GM23338 (cell line): Measurements from ENCODE around the gene ATP10B. TPM values are rescaled to one million over a fixed set of nuclear protein-coding genes. Genes with fewer than 3 reads are reported as not detected.

ENCODE experiments used
- ATAC-seq: fragments of 200-7000 bp; cut with Tn5 transposase; 3 replicates; pipeline ENCODE4 v1.9.1; 2020
- DNase-seq: peaks from one replicate; pipeline ENCODE4 v3.0.0-alpha.2; 2015; ENCODE audit warnings: low spot score
- H2AFZ ChIP-seq: fragments of 200-600 bp; sonication (generic); 2 replicates; pipeline ENCODE4 v1.8.0; 2016; ENCODE audit warnings: antibody characterized with exemption, mild to moderate bottlenecking, moderate library complexity
- H3F3A ChIP-seq: fragments of 200-600 bp; sonication (generic); replicated peaks from 2 replicates; pipeline ENCODE4 v1.8.0; 2017; ENCODE audit warnings: antibody characterized with exemption, mixed run types, low read depth
- H3K27ac ChIP-seq: fragments of 200-600 bp; sonication (generic); 2 replicates; pipeline ENCODE4 v1.6.1; 2016; ENCODE audit warnings: low read depth
- H3K27me3 ChIP-seq: fragments of 200-600 bp; sonication (generic); 2 replicates; pipeline ENCODE4 v1.8.0; 2016; ENCODE audit warnings: mild to moderate bottlenecking, mixed run types, moderate library complexity; ENCODE audit not compliant: insufficient read depth
- H3K36me3 ChIP-seq: fragments of 200-600 bp; sonication (generic); 2 replicates; pipeline ENCODE4 v1.8.0; 2016; ENCODE audit warnings: mild to moderate bottlenecking; ENCODE audit not compliant: insufficient read depth
- H3K4me1 ChIP-seq: fragments of 200-600 bp; sonication (generic); 2 replicates; pipeline ENCODE4 v1.8.0; 2016; ENCODE audit warnings: mild to moderate bottlenecking, moderate library complexity; ENCODE audit not compliant: insufficient read depth
- H3K4me2 ChIP-seq: fragments of 200-600 bp; sonication (generic); 2 replicates; pipeline ENCODE4 v1.7.1; 2017; ENCODE audit warnings: mixed run types
- H3K4me3 ChIP-seq: fragments of 200-600 bp; sonication (generic); 2 replicates; pipeline ENCODE4 v1.6.1; 2016; ENCODE audit warnings: mixed run types
- H3K79me2 ChIP-seq: fragments of 200-600 bp; sonication (generic); replicated peaks from 2 replicates; pipeline ENCODE4 v1.8.0; 2017; ENCODE audit warnings: mild to moderate bottlenecking; ENCODE audit not compliant: insufficient read depth
- H3K9me2 ChIP-seq: fragments of 200-600 bp; sonication (generic); 2 replicates; pipeline ENCODE4 v1.8.0; 2017; ENCODE audit not compliant: insufficient read depth
- H4K20me1 ChIP-seq: fragments of 200-600 bp; sonication (generic); replicated peaks from 2 replicates; pipeline ENCODE4 v1.8.0; 2017; ENCODE audit warnings: mild to moderate bottlenecking; ENCODE audit not compliant: insufficient read depth
- H3K27ac Mint-ChIP-seq: 2 replicates; pipeline ENCODE4 v1.8.0; 2020; ENCODE audit warnings: inconsistent platforms, mild to moderate bottlenecking, moderate library complexity, mixed read lengths
- H3K27me3 Mint-ChIP-seq: 3 replicates; pipeline ENCODE4 v1.8.0; 2022; ENCODE audit warnings: low read depth, mild to moderate bottlenecking, moderate library complexity, mixed read lengths, inconsistent platforms; ENCODE audit not compliant: insufficient read depth, poor library complexity
- H3K36me3 Mint-ChIP-seq: 3 replicates; pipeline ENCODE4 v1.8.0; 2021; ENCODE audit warnings: low read depth, mild to moderate bottlenecking, inconsistent platforms, moderate library complexity, mixed read lengths
- H3K4me1 Mint-ChIP-seq: 3 replicates; pipeline ENCODE4 v1.8.0; 2020; ENCODE audit warnings: mild to moderate bottlenecking, inconsistent platforms, mixed read lengths
- H3K4me3 Mint-ChIP-seq: 3 replicates; pipeline ENCODE4 v1.8.0; 2021; ENCODE audit warnings: moderate library complexity, mild to moderate bottlenecking, inconsistent platforms, mixed read lengths
- H3K9me3 Mint-ChIP-seq: 3 replicates; pipeline ENCODE4 v1.8.0; 2020; ENCODE audit warnings: moderate library complexity, mild to moderate bottlenecking, inconsistent platforms, mixed read lengths
- CREB1 ChIP-seq: fragments of 250-450 bp; sonication (Bioruptor Pico); IDR thresholded peaks from 2 replicates; pipeline ENCODE4 v1.5.0; 2020; ENCODE audit warnings: low read depth, mild to moderate bottlenecking, moderate library complexity
- CTCF ChIP-seq, 2 experiments: fragments of 200-600 bp in 1 of 2; sonication (generic) in 1 of 2; conservative IDR thresholded peaks; 2 replicates each; pipeline versions ENCODE4 v1.5.1 to v1.6.1; 2016 to 2017; ENCODE audit warnings: antibody characterized with exemption in 2 of 2, low read depth in 2 of 2, mild to moderate bottlenecking in 2 of 2, moderate library complexity in 1 of 2
- ETS1 ChIP-seq: IDR thresholded peaks from 2 replicates; pipeline ENCODE4 v1.6.1; 2016; ENCODE audit warnings: antibody characterized with exemption
- EZH2 ChIP-seq: fragments of 200-600 bp; sonication (generic); IDR thresholded peaks from one replicate; pipeline ENCODE4 v1.8.0; 2017; ENCODE audit warnings: antibody characterized with exemption, mild to moderate bottlenecking, low read depth; ENCODE audit not compliant: unreplicated experiment
- EZH2phosphoT487 ChIP-seq: fragments of 200-600 bp; sonication (generic); IDR thresholded peaks from one replicate; pipeline ENCODE4 v1.8.1; 2018; ENCODE audit warnings: antibody characterized with exemption; ENCODE audit not compliant: unreplicated experiment
- JUNB ChIP-seq: IDR thresholded peaks from one replicate; pipeline ENCODE4 v1.6.1; 2016; ENCODE audit warnings: antibody characterized with exemption; ENCODE audit not compliant: unreplicated experiment
- NANOG ChIP-seq: IDR thresholded peaks from 2 replicates; pipeline ENCODE4 v1.6.1; 2016; ENCODE audit warnings: antibody characterized with exemption, borderline replicate concordance
- POLR2AphosphoS5 ChIP-seq: IDR thresholded peaks from 2 replicates; pipeline ENCODE4 v1.6.1; 2016; ENCODE audit warnings: antibody characterized with exemption, low read depth
- REST ChIP-seq: IDR thresholded peaks from one replicate; pipeline ENCODE4 v1.6.1; 2018; ENCODE audit warnings: antibody characterized with exemption; ENCODE audit not compliant: unreplicated experiment
- STAT1 ChIP-seq: IDR thresholded peaks from one replicate; pipeline ENCODE4 v1.6.1; 2016; ENCODE audit warnings: antibody characterized with exemption; ENCODE audit not compliant: unreplicated experiment
- ZNF114 ChIP-seq: fragments of 250-450 bp; sonication (Bioruptor Pico); IDR thresholded peaks from 2 replicates; pipeline ENCODE4 v1.5.0; 2020; ENCODE audit warnings: mild to moderate bottlenecking, moderate library complexity
- ZNF331 ChIP-seq: fragments of 250-450 bp; sonication (Bioruptor Pico); IDR thresholded peaks from 2 replicates; pipeline ENCODE4 v1.5.0; 2020; ENCODE audit warnings: low read depth, mild to moderate bottlenecking, moderate library complexity
- ZNF462 ChIP-seq: fragments of 250-450 bp; sonication (Bioruptor Pico); IDR thresholded peaks from 2 replicates; pipeline ENCODE4 v1.5.0; 2020; ENCODE audit warnings: mild to moderate bottlenecking, moderate library complexity
- polyA plus RNA-seq: library from polyadenylated mRNA; unstranded; fragments of >200 nt; fragmentation: Nextera tagmentation; extraction: Ambion mirVana; gene quantifications from 2 replicates; pipeline ENCODE4 v1.2.1, GENCODE V29; 2016
- total RNA-seq: library from RNA; depleted of rRNA; stranded (reverse); fragments of >200 nt; shearing (Covaris generic); gene quantifications from 2 replicates; pipeline ENCODE4 v1.2.3, GENCODE V29; 2014

ATP10B gene
- total and polyA plus RNA-seq, 2 experiments from 2014 or later, result 0.11 to 0.14 TPM

GRCh38 chr5:160547872-160548271 is 304.1 kb downstream of the ATP10B start:
- no peaks in the 10 kb centered on the region for H3F3A ChIP-seq
- no peak overlapping the region for H3K4me3 Mint-ChIP-seq

More at GRCh38 chr5:160547872-160548271, 304.1 kb downstream of the ATP10B start:
- no peaks in the 10 kb centered on the region; the same call in 1 of the 2 replicates for H3K9me2 ChIP-seq
- Mint-ChIP-seq H3K27ac (no peak overlapping the region), H3K27me3 (peaks cover 5% of the 10 kb centered on the region), H3K4me1 (no peaks in the 10 kb centered on the region), H3K36me3 (no peaks in the 10 kb centered on the region), H3K9me3 (no peaks in the 10 kb centered on the region; the same call in 2 of the 3 replicates)
- peak overlapping the region; percentile 72; the same call in 1 of the 2 replicates for H2AFZ ChIP-seq
- no peaks in the 10 kb centered on the region for H3K4me1 ChIP-seq
- no peaks in the 10 kb centered on the region for H4K20me1 ChIP-seq
- no peak for ATAC-seq
- no peak overlapping the region for H3K27ac ChIP-seq
- no peak overlapping the region for H3K4me2 ChIP-seq
- DNase-seq, result no peak
- H3K79me2 ChIP-seq, result no peaks in the 10 kb centered on the region
- H3K4me3 ChIP-seq, result no peak overlapping the region
- H3K27me3 ChIP-seq, result no peaks in the 10 kb centered on the region
- no peaks in the 10 kb centered on the region for H3K36me3 ChIP-seq
- TF ChIP-seq ETS1 (no peak), EZH2 (no peak), ZNF331 (CRISPR knock-in tag) (no peak), CTCF (conservative IDR thresholded peaks at IDR 0.05; ENCODE audit: low read depth in 2 of 2) (no peak), REST (no peak), POLR2AphosphoS5 (no peak), ZNF114 (CRISPR knock-in tag) (no peak), NANOG (no peak), JUNB (no peak), CREB1 (no peak), STAT1 (no peak), EZH2phosphoT487 (no peak), ZNF462 (CRISPR knock-in tag) (no peak)
